ENCODE data around the gene OR52A5. TPM values are rescaled to one million over a fixed set of nuclear protein-coding genes. Genes with fewer than 3 reads are reported as not detected.

OR52A5 gene
- total and polyA plus RNA-seq, 10 of the 15 experiments (the other 5 are each of a cell fraction or from before 2014, with no cell fraction given), result not detected

DNA sequence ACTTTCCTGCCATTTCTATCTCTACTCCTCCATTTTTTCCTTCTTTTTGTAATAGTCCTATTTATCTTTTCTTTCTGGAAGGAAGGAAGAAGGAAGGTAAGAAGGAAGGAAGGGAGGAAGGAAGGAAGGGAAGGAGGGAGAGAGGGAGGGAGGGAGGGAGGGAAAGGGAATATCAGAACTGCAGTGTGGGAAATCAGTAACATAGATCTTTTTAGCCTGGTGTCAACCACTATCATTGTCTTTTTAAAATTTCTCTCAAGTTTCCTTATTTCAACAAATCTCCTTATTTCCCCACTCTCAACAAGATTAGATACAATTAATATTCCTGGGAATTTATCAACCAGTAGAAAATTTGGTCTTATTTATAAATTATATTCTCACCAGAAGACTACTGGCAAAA lies 35.1 kb downstream of the OR52A5 start:
- Histone ChIP-seq H3K36me3 (ENCODE audit: control insufficient read depth in 2 of 2, insufficient read depth in 2 of 2, low read length in 1 of 2) (no peaks in the 10 kb centered on the region), H3K9ac (ENCODE audit: control insufficient read depth, insufficient read depth, low read length) (no peak overlapping the region), H3K4me3 (no peak overlapping the region), H3K79me2 (ENCODE audit: control insufficient read depth, insufficient read depth, low read length) (no peaks in the 10 kb centered on the region), H4K20me1 (ENCODE audit: control insufficient read depth, insufficient read depth) (no peaks in the 10 kb centered on the region), H3K4me2 (ENCODE audit: control insufficient read depth, insufficient read depth) (no peak overlapping the region), H2AFZ (ENCODE audit: control insufficient read depth, low read depth, low read length) (no peak overlapping the region), H3K4me1 (ENCODE audit: control insufficient read depth, insufficient read depth, low read length) (no peaks in the 10 kb centered on the region), H3K27ac (ENCODE audit: control insufficient read depth, insufficient read depth) (no peak overlapping the region), H3K27me3 (replicated peaks in 1 of 2; ENCODE audit: control insufficient read depth in 2 of 2, insufficient read depth in 2 of 2, low read length in 1 of 2) (no peaks in the 10 kb centered on the region; a peak in 1 of 4 replicates), H3K9me3 (replicated peaks; ENCODE audit: control insufficient read depth, insufficient read depth, low read length) (no peaks in the 10 kb centered on the region)
- no peak for FAIRE-seq
- BruUV-seq (replicated peaks), result no TSS peak
- ChIA-PET SMC1A (ENCODE audit: uncharacterized antibody, unreplicated experiment) (no interaction called here), CTCF (no interaction called here), RAD21 (ENCODE audit: unreplicated experiment) (no interaction called here), POLR2A (no interaction called here)
- ATAC-seq, result no peak
- intact Hi-C loops (cut with micrococcal nuclease; ENCODE audit: unreplicated experiment), result no loop called here
- no peak for DNase-seq (ENCODE audit: low read depth, low spot score)
- in situ Hi-C loops (cut with MboI), result no loop called here
- TF ChIP-seq ATF2 (IDR thresholded peaks at IDR 0.05; ENCODE audit: low read length), result no peak
- TF ChIP-seq TAF1 (IDR thresholded peaks at IDR 0.05; ENCODE audit: borderline replicate concordance, low read depth, low read length), result no peak
- no peak for TF ChIP-seq USF2 (IDR thresholded peaks at IDR 0.05; ENCODE audit: borderline replicate concordance, low read depth, low read length)
- no peak for TF ChIP-seq USF1 (IDR thresholded peaks at IDR 0.05; ENCODE audit: borderline replicate concordance, extremely low read length, insufficient read depth, low read depth, low read length)
- TF ChIP-seq RCOR1 (conservative IDR thresholded peaks at IDR 0.05; ENCODE audit: low read depth, low read length), result no peak
- no peak for TF ChIP-seq PBX3 (IDR thresholded peaks at IDR 0.05; ENCODE audit: insufficient replicate concordance, low read depth, low read length)
